ENCODE measurements around the gene FGR. TPM values are rescaled to one million over a fixed set of nuclear protein-coding genes. Genes with fewer than 3 reads are reported as not detected.
A peak's percentile ranks its signal among the peaks of the same experiment; 100 is the strongest.

Gene FGR
- total and polyA plus RNA-seq, 12 donors: 1.5 to 51.9 (median 9.6) TPM

- no peak for TF ChIP-seq POLR2A (IDR thresholded peaks at IDR 0.05)
- no peak for TF ChIP-seq CTCF (IDR thresholded peaks at IDR 0.05)
- DNase-seq: no peak
- H3K4me1 ChIP-seq (replicated peaks in 1 of 2): peaks cover 0 to 27% of the 10 kb centered on the region in 2 donors
- intact Hi-C loops (cut with DNase I): no loop called here
- peak overlapping the region in 1 of 4 donors; percentile 63 for H3K4me3 ChIP-seq
- H3K36me3 ChIP-seq (replicated peaks in 1 of 2): no peaks in the 10 kb centered on the region
- H3K27me3 ChIP-seq: peaks cover 5% of the 10 kb centered on the region
- 27 to 83% (median 52%) methylated on average over 3 to 17 of the region's 17 CpGs for WGBS, 4 donors
- no peaks in the 10 kb centered on the region for H3K9me3 ChIP-seq (replicated peaks in 1 of 3)
- peak overlapping the region in 3 of 5 donors; percentile 24 to 83 (median 32) for H3K27ac ChIP-seq
Observed at GRCh38 chr1:27633640-27634176, 1.3 kb downstream of the FGR start.

GRCh38 chr1:27633298-27633610 lies 1.7 kb downstream of the FGR start:
- Histone ChIP-seq H3K27ac (peak overlapping the region in 1 of 5 donors; percentile 83), H3K27me3 (peaks cover 5% of the 10 kb centered on the region), H3K4me3 (peak overlapping the region in 1 of 4 donors; percentile 63), H3K9me3 (replicated peaks in 1 of 3) (no peaks in the 10 kb centered on the region), H3K4me1 (replicated peaks in 1 of 2) (peaks cover 0 to 29% of the 10 kb centered on the region in 2 donors), H3K36me3 (replicated peaks in 1 of 2) (no peaks in the 10 kb centered on the region)
- 77 to 92% (median 82%) methylated on average over 5 of the region's 5 CpGs for WGBS, 4 donors
- intact Hi-C loops (cut with DNase I): no loop called here
- no peak for DNase-seq
- TF ChIP-seq POLR2A (IDR thresholded peaks at IDR 0.05): no peak
- no peak for TF ChIP-seq CTCF (IDR thresholded peaks at IDR 0.05)

- peak overlapping the region in 1 of 4 donors; percentile 63 for H3K4me3 ChIP-seq
- intact Hi-C loops (cut with DNase I): no loop called here
- H3K27ac ChIP-seq: peak overlapping the region in 2 of 5 donors; percentile 21 to 83
- no peaks in the 10 kb centered on the region for H3K9me3 ChIP-seq (replicated peaks in 1 of 3)
- DNase-seq: no peak
- no peaks in the 10 kb centered on the region for H3K36me3 ChIP-seq (replicated peaks in 1 of 2)
- 67 to 75% (median 68%) methylated on average over 9 to 14 of the region's 14 CpGs for WGBS, 4 donors
- peaks cover 5% of the 10 kb centered on the region for H3K27me3 ChIP-seq
- peaks cover 0 to 29% of the 10 kb centered on the region in 2 donors for H3K4me1 ChIP-seq (replicated peaks in 1 of 2)
- no peak for TF ChIP-seq POLR2A (IDR thresholded peaks at IDR 0.05)
- TF ChIP-seq CTCF (IDR thresholded peaks at IDR 0.05): no peak
Observed at GRCh38 chr1:27632387-27633297, 2.3 kb downstream of the FGR start.

- whole genome bisulfite sequencing, 4 donors: 37 to 70% (median 58%) methylated on average over 4 to 5 of the region's 5 CpGs
Observed at GRCh38 chr1:27630859-27631491, 4.0 kb downstream of the FGR start.

More at GRCh38 chr1:27630859-27631491, 4.0 kb downstream of the FGR start:
- H3K36me3 ChIP-seq (replicated peaks in 1 of 2): no peaks in the 10 kb centered on the region
- H3K4me1 ChIP-seq (replicated peaks in 1 of 2): peaks cover 0 to 29% of the 10 kb centered on the region in 2 donors
- peak in 4 of 7 donors; percentile 56 to 79 (median 64) for DNase-seq
- H3K27me3 ChIP-seq: peaks cover 5% of the 10 kb centered on the region
- TF ChIP-seq POLR2A (IDR thresholded peaks at IDR 0.05): no peak
- no peak for TF ChIP-seq CTCF (IDR thresholded peaks at IDR 0.05)
- H3K27ac ChIP-seq: peak overlapping the region in 4 of 5 donors; percentile 22 to 83 (median 54)
- H3K4me3 ChIP-seq: no peak overlapping the region
- no peaks in the 10 kb centered on the region for H3K9me3 ChIP-seq (replicated peaks in 1 of 3)
- intact Hi-C loops (cut with DNase I): no loop called here

All from adrenal gland (tissue), 12 donors.